ENCODE measurements around the gene TMEM72.

Gene TMEM72

GRCh38 chr10:44908936-44909630, 2.1 kb upstream of the TMEM72 start:
- peaks cover 2% of the 10 kb centered on the region for H3K4me1 ChIP-seq (ENCODE audit: control insufficient read depth, insufficient read depth, low read length)
- H3K9me3 ChIP-seq (ENCODE audit: control insufficient read depth, insufficient read depth, low read length), result no peaks in the 10 kb centered on the region
- H3K36me3 ChIP-seq (ENCODE audit: control insufficient read depth, insufficient read depth, low read length), result no peaks in the 10 kb centered on the region
- no peak overlapping the region for H3K4me3 ChIP-seq (ENCODE audit: low read depth, low read length)
- H3K9ac ChIP-seq (ENCODE audit: low read depth, low read length), result no peak overlapping the region
- H3K27me3 ChIP-seq (ENCODE audit: control insufficient read depth, insufficient read depth, low read length), result no peaks in the 10 kb centered on the region

GRCh38 chr10:44909910-44910309, 1.2 kb upstream of the TMEM72 start:
- no peak overlapping the region for H3K9ac ChIP-seq (ENCODE audit: low read depth, low read length)
- no peaks in the 10 kb centered on the region for H3K9me3 ChIP-seq (ENCODE audit: control insufficient read depth, insufficient read depth, low read length)
- H3K4me3 ChIP-seq (ENCODE audit: low read depth, low read length), result no peak overlapping the region
- H3K4me1 ChIP-seq (ENCODE audit: control insufficient read depth, insufficient read depth, low read length), result peaks cover 2% of the 10 kb centered on the region
- no peaks in the 10 kb centered on the region for H3K36me3 ChIP-seq (ENCODE audit: control insufficient read depth, insufficient read depth, low read length)
- no peaks in the 10 kb centered on the region for H3K27me3 ChIP-seq (ENCODE audit: control insufficient read depth, insufficient read depth, low read length)

DNA sequence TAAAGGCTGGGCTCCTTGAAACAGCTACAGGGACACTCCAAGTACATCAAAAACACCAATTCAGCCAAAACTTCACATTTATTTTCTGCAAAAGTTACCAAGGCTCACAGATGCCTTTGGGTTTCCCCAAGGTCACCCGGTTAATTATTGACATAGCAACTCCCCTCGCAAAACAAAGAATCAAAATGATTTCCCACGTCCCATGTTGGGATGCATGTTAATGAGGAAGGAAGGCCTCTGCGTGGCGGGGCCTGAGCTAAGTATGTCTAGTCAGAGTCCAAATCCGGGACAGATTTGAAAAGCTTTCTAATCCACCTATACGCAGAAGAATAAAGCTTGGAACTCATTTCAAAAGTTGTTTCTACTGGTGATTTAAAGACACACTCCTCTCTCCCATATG, 535 bp upstream of the TMEM72 start:
- no peaks in the 10 kb centered on the region for H3K27me3 ChIP-seq (ENCODE audit: control insufficient read depth, insufficient read depth, low read length)
- no peak overlapping the region for H3K4me3 ChIP-seq (ENCODE audit: low read depth, low read length)
- peaks cover 2% of the 10 kb centered on the region for H3K4me1 ChIP-seq (ENCODE audit: control insufficient read depth, insufficient read depth, low read length)
- H3K9ac ChIP-seq (ENCODE audit: low read depth, low read length), result no peak overlapping the region
- no peaks in the 10 kb centered on the region for H3K9me3 ChIP-seq (ENCODE audit: control insufficient read depth, insufficient read depth, low read length)
- H3K36me3 ChIP-seq (ENCODE audit: control insufficient read depth, insufficient read depth, low read length), result no peaks in the 10 kb centered on the region

- Histone ChIP-seq H3K9ac (ENCODE audit: low read depth, low read length) (no peak overlapping the region), H3K27me3 (ENCODE audit: control insufficient read depth, insufficient read depth, low read length) (no peaks in the 10 kb centered on the region), H3K36me3 (ENCODE audit: control insufficient read depth, insufficient read depth, low read length) (no peaks in the 10 kb centered on the region), H3K4me3 (ENCODE audit: low read depth, low read length) (no peak overlapping the region), H3K9me3 (ENCODE audit: control insufficient read depth, insufficient read depth, low read length) (no peaks in the 10 kb centered on the region), H3K4me1 (ENCODE audit: control insufficient read depth, insufficient read depth, low read length) (peaks cover 2% of the 10 kb centered on the region)
Measured at GRCh38 chr10:44911951-44912350, 814 bp downstream of the TMEM72 start.

GRCh38 chr10:44913350-44914081, 2.4 kb downstream of the TMEM72 start:
- H3K27me3 ChIP-seq (ENCODE audit: control insufficient read depth, insufficient read depth, low read length), result no peaks in the 10 kb centered on the region
- no peak overlapping the region for H3K4me3 ChIP-seq (ENCODE audit: low read depth, low read length)
- no peaks in the 10 kb centered on the region for H3K9me3 ChIP-seq (ENCODE audit: control insufficient read depth, insufficient read depth, low read length)
- no peaks in the 10 kb centered on the region for H3K36me3 ChIP-seq (ENCODE audit: control insufficient read depth, insufficient read depth, low read length)
- H3K9ac ChIP-seq (ENCODE audit: low read depth, low read length), result no peak overlapping the region
- peaks cover 2% of the 10 kb centered on the region for H3K4me1 ChIP-seq (ENCODE audit: control insufficient read depth, insufficient read depth, low read length)

- Histone ChIP-seq H3K36me3 (ENCODE audit: control insufficient read depth, insufficient read depth, low read length) (no peaks in the 10 kb centered on the region), H3K27me3 (ENCODE audit: control insufficient read depth, insufficient read depth, low read length) (no peaks in the 10 kb centered on the region), H3K4me1 (ENCODE audit: control insufficient read depth, insufficient read depth, low read length) (no peaks in the 10 kb centered on the region), H3K9ac (ENCODE audit: low read depth, low read length) (no peak overlapping the region), H3K9me3 (ENCODE audit: control insufficient read depth, insufficient read depth, low read length) (no peaks in the 10 kb centered on the region), H3K4me3 (ENCODE audit: low read depth, low read length) (no peak overlapping the region)
Measured at GRCh38 chr10:44914891-44915290, 3.8 kb downstream of the TMEM72 start.

- no peak overlapping the region for H3K4me3 ChIP-seq (ENCODE audit: low read depth, low read length)
- no peaks in the 10 kb centered on the region for H3K27me3 ChIP-seq (ENCODE audit: control insufficient read depth, insufficient read depth, low read length)
- H3K9me3 ChIP-seq (ENCODE audit: control insufficient read depth, insufficient read depth, low read length), result no peaks in the 10 kb centered on the region
- H3K36me3 ChIP-seq (ENCODE audit: control insufficient read depth, insufficient read depth, low read length), result no peaks in the 10 kb centered on the region
- H3K4me1 ChIP-seq (ENCODE audit: control insufficient read depth, insufficient read depth, low read length), result no peaks in the 10 kb centered on the region
- H3K9ac ChIP-seq (ENCODE audit: low read depth, low read length), result no peak overlapping the region
Measured at GRCh38 chr10:44916429-44916828, 5.3 kb downstream of the TMEM72 start.

DNA sequence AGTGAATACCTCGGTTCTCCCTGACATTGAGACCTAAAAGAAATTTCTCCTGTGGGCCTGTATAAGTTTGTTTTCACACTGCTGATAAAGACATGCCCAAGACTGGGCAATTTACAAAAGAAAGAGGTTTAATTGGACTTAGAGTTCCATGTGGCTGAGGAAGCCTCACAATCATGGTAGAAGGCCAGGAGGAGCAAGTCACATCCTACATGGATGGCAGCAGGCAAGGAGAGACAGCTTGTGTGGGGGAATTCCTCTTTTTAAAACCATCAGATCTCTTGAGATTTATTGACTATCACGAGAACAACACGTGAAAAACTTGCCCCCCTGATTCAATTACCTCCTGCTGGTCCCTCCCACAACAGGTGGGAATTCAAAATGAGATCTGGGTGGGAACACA, 6.7 kb downstream of the TMEM72 start:
- Histone ChIP-seq H3K27me3 (ENCODE audit: control insufficient read depth, insufficient read depth, low read length) (no peaks in the 10 kb centered on the region), H3K9ac (ENCODE audit: low read depth, low read length) (no peak overlapping the region), H3K4me1 (ENCODE audit: control insufficient read depth, insufficient read depth, low read length) (no peaks in the 10 kb centered on the region), H3K4me3 (ENCODE audit: low read depth, low read length) (no peak overlapping the region), H3K9me3 (ENCODE audit: control insufficient read depth, insufficient read depth, low read length) (no peaks in the 10 kb centered on the region), H3K36me3 (ENCODE audit: control insufficient read depth, insufficient read depth, low read length) (no peaks in the 10 kb centered on the region)

- Histone ChIP-seq H3K36me3 (ENCODE audit: control insufficient read depth, insufficient read depth, low read length) (no peaks in the 10 kb centered on the region), H3K9ac (ENCODE audit: low read depth, low read length) (no peak overlapping the region), H3K4me3 (ENCODE audit: low read depth, low read length) (no peak overlapping the region), H3K4me1 (ENCODE audit: control insufficient read depth, insufficient read depth, low read length) (no peaks in the 10 kb centered on the region), H3K9me3 (ENCODE audit: control insufficient read depth, insufficient read depth, low read length) (no peaks in the 10 kb centered on the region), H3K27me3 (ENCODE audit: control insufficient read depth, insufficient read depth, low read length) (no peaks in the 10 kb centered on the region)
Measured at GRCh38 chr10:44920252-44920651, 9.1 kb downstream of the TMEM72 start.

GRCh38 chr10:44921061-44921460, 9.9 kb downstream of the TMEM72 start:
- Histone ChIP-seq H3K4me1 (ENCODE audit: control insufficient read depth, insufficient read depth, low read length) (no peaks in the 10 kb centered on the region), H3K27me3 (ENCODE audit: control insufficient read depth, insufficient read depth, low read length) (no peaks in the 10 kb centered on the region), H3K9me3 (ENCODE audit: control insufficient read depth, insufficient read depth, low read length) (no peaks in the 10 kb centered on the region), H3K4me3 (ENCODE audit: low read depth, low read length) (no peak overlapping the region), H3K36me3 (ENCODE audit: control insufficient read depth, insufficient read depth, low read length) (no peaks in the 10 kb centered on the region), H3K9ac (ENCODE audit: low read depth, low read length) (no peak overlapping the region)

DNA sequence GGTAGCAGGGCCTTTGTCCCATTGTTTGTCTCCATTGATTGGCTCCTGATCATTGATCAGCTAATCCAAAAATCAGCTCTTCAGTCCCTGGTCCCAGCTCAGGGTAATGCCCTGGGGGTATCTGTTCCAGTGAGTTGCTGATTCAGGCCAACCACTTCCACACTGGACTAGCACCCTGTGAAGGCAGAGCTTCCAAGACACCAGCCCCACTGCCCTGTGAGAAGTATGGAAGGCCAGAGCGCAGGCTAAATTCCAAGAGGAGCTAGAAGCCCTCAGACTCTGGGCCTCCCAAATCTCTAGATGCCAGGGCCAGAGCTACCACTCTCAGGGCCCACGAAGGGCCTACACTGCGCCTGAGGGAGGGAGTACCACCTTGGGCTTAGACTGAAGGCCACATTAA, 10.4 kb downstream of the TMEM72 start:
- Histone ChIP-seq H3K27me3 (ENCODE audit: control insufficient read depth, insufficient read depth, low read length) (no peaks in the 10 kb centered on the region), H3K36me3 (ENCODE audit: control insufficient read depth, insufficient read depth, low read length) (no peaks in the 10 kb centered on the region), H3K4me1 (ENCODE audit: control insufficient read depth, insufficient read depth, low read length) (no peaks in the 10 kb centered on the region), H3K9ac (ENCODE audit: low read depth, low read length) (no peak overlapping the region), H3K9me3 (ENCODE audit: control insufficient read depth, insufficient read depth, low read length) (no peaks in the 10 kb centered on the region), H3K4me3 (ENCODE audit: low read depth, low read length) (no peak overlapping the region)

GRCh38 chr10:44922021-44922420, 10.9 kb downstream of the TMEM72 start:
- no peaks in the 10 kb centered on the region for H3K4me1 ChIP-seq (ENCODE audit: control insufficient read depth, insufficient read depth, low read length)
- no peak overlapping the region for H3K4me3 ChIP-seq (ENCODE audit: low read depth, low read length)
- no peak overlapping the region for H3K9ac ChIP-seq (ENCODE audit: low read depth, low read length)
- H3K9me3 ChIP-seq (ENCODE audit: control insufficient read depth, insufficient read depth, low read length), result no peaks in the 10 kb centered on the region
- no peaks in the 10 kb centered on the region for H3K27me3 ChIP-seq (ENCODE audit: control insufficient read depth, insufficient read depth, low read length)
- H3K36me3 ChIP-seq (ENCODE audit: control insufficient read depth, insufficient read depth, low read length), result no peaks in the 10 kb centered on the region
